Heart left ventricle (tissue), 16 donors: Measurements from ENCODE around the gene CPLX3. TPM values are rescaled to one million over a fixed set of nuclear protein-coding genes. Genes with fewer than 3 reads are reported as not detected.

Source experiments
- ATAC-seq, 4 donors: fragments of 200-7000 bp; cut with Tn5 transposase; one replicate each; pipeline ENCODE4 v1.9.1; 2020 to 2022; ENCODE audit warnings: moderate library complexity in 4 of 4, mild to moderate bottlenecking in 3 of 4, moderate number of reproducible peaks in 1 of 4
- DNase-seq, 5 donors: peaks; one replicate each; pipeline ENCODE4 v3.0.0-alpha.2; 2020
- H3K27ac ChIP-seq, 12 donors: fragments of 200-600 bp; sonication (generic) in 4 of 12; one replicate each; pipeline versions ENCODE4 v1.5.0 to v1.8.0; 2016 to 2022; ENCODE audit warnings: mild to moderate bottlenecking in 2 of 12
- H3K27me3 ChIP-seq, 9 donors: fragments of 200-600 bp; sonication (generic) in 2 of 9; one replicate each; pipeline versions ENCODE4 v1.5.1 to v1.8.0; 2016 to 2022; ENCODE audit warnings: mild to moderate bottlenecking in 3 of 9
- H3K36me3 ChIP-seq, 9 donors: fragments of 200-600 bp; sonication (generic) in 2 of 9; one replicate each; pipeline versions ENCODE4 v1.5.0 to v1.8.0; 2018 to 2022; ENCODE audit warnings: mild to moderate bottlenecking in 2 of 9
- H3K4me1 ChIP-seq, 12 donors: fragments of 200-600 bp; sonication (generic) in 4 of 12; one replicate each; pipeline versions ENCODE4 v1.5.0 to v1.8.0; 2016 to 2022; ENCODE audit warnings: mild to moderate bottlenecking in 3 of 12
- H3K4me3 ChIP-seq, 12 donors: fragments of 200-600 bp; sonication (generic) in 4 of 12; one replicate each; pipeline versions ENCODE4 v1.5.0 to v1.8.0; 2017 to 2022; ENCODE audit warnings: mild to moderate bottlenecking in 9 of 12, moderate library complexity in 4 of 12
- H3K9me3 ChIP-seq, 12 donors: fragments of 200-600 bp; sonication (generic) in 4 of 12; one replicate each; pipeline versions ENCODE4 v1.5.0 to v1.8.0; 2016 to 2022; ENCODE audit warnings: mild to moderate bottlenecking in 1 of 12
- CTCF ChIP-seq, 12 donors: fragments of 200-600 bp; sonication (generic) in 4 of 12; IDR thresholded peaks; one replicate each; pipeline versions ENCODE4 v1.5.0 to v1.8.0; 2018 to 2022; ENCODE audit warnings: antibody characterized with exemption in 12 of 12, mild to moderate bottlenecking in 5 of 12
- POLR2A ChIP-seq, 2 donors: fragments of 450-650 bp; IDR thresholded peaks; one replicate each; pipeline ENCODE4 v1.6.1; 2017; ENCODE audit warnings: antibody characterized with exemption in 2 of 2, mild to moderate bottlenecking in 2 of 2, moderate library complexity in 2 of 2
- whole genome bisulfite sequencing, 4 donors: extraction: QIAGEN DNeasy Blood & Tissue Kit in 2 of 4; methylation state at CpG; one replicate each; pipeline versions ENCODE4 v1.1.5 to v1.1.7; 2013 to 2018; 5-methylcytosine and 5-hydroxymethylcytosine counted together
- intact Hi-C, 10 donors: fragments of 100-400 bp; cut with DNase I; formaldehyde crosslinking; loops; one replicate each; pipeline versions ENCODE4 v1.11.1 to v1.14.2; 2022
- polyA plus RNA-seq, 2 donors: library from polyadenylated mRNA; stranded (reverse); fragments of 200-250 nt; gene quantifications; one replicate each; pipeline ENCODE4 v1.2.3, GENCODE V29; 2013
- total RNA-seq, 9 donors: library from RNA; depleted of rRNA in 2 of 9; stranded (reverse); fragments of >200 nt in 2 of 9; fragmentation: NEBNext Ultra II Directional in 3 of 9; extraction: Animal tissue kit (Norgen Biotek cat#: 25700) in 3 of 9; gene quantifications; one replicate each; pipeline versions ENCODE4 v1.1.0 to v1.2.4, GENCODE V29; 2016 to 2023
- donor health status: ischemic (EF 13 %, LVEDD 7.1; RV severe dilation, severe dysfunction).
- donor health status: healthy with polysubstance abuse.
- donor health status: DM: no; HTN: yes; CAD: no.
- donor health status: DM: no; HTN: no; CAD: no.
- donor health status: ischemic (EF 25% LVEDD 6.9; RV normal size, moderate dysfunction).
- donor health status: ischemic (EF 25% LVEDD 5.7; RV mildly dilated, moderate dysfunction).
- donor health status: healthy.
- donor health status: DM: yes; HTN: yes; CAD: no.
- donor health status: ischemic (EF 35%, LVEDD 5.7; RV mildly dilated, moderate dysfunction).
- donor health status: nonischemic (EF 11% LVEDD 7.7; RV severe dilation, severe dysfunction).
- donor health status: DM: yes; HTN: yes; CAD: no.
- donor health status: PGD.
- donor health status: ischemic (EF 29% LVEDD 5.4; RV normal size, mild dysfunction).
- donor health status: nonischemic (EF 23%, LVEDD 6.1; RV moderate dilation, normal function).

Gene CPLX3
- total and polyA plus RNA-seq, 11 donors = 0.06 to 3.3 (median 1.6) TPM; not detected in 3

GRCh38 chr15:74791007-74791406 lies 35.4 kb upstream of the CPLX3 start:
- DNase-seq = no peak
- H3K27ac ChIP-seq = peak overlapping the region in 9 of 12 donors; percentile 77 to 97 (median 90)
- TF ChIP-seq POLR2A (IDR thresholded peaks at IDR 0.05) = no peak
- TF ChIP-seq CTCF (IDR thresholded peaks at IDR 0.05) = no peak
- H3K36me3 ChIP-seq = peaks cover 0 to 19% (median 0%) of the 10 kb centered on the region in 9 donors
- no peaks in the 10 kb centered on the region for H3K27me3 ChIP-seq
- intact Hi-C loops = no loop called here
- H3K4me1 ChIP-seq = peaks cover 32 to 96% (median 78%) of the 10 kb centered on the region in 12 donors
- H3K4me3 ChIP-seq = peak overlapping the region in 1 of 12 donors; percentile 72
- no peaks in the 10 kb centered on the region for H3K9me3 ChIP-seq
- no peak for ATAC-seq
- WGBS, 4 donors = 54 to 71% (median 56%) methylated on average over 1 of the region's 1 CpG

- H3K4me3 ChIP-seq = no peak overlapping the region
- DNase-seq (no peak), ATAC-seq (no peak)
- H3K27me3 ChIP-seq = no peaks in the 10 kb centered on the region
- H3K36me3 ChIP-seq = peaks cover 0 to 19% (median 0%) of the 10 kb centered on the region in 9 donors
- H3K4me1 ChIP-seq = peaks cover 27 to 96% (median 71%) of the 10 kb centered on the region in 12 donors
- peak overlapping the region in 2 of 12 donors; percentile 17 to 97 for H3K27ac ChIP-seq
- TF ChIP-seq CTCF (IDR thresholded peaks at IDR 0.05) = no peak
- no peak for TF ChIP-seq POLR2A (IDR thresholded peaks at IDR 0.05)
- intact Hi-C loops = no loop called here
- no peaks in the 10 kb centered on the region for H3K9me3 ChIP-seq
- WGBS, 4 donors = 72 to 91% (median 76%) methylated on average over 7 of the region's 7 CpGs
Measured at GRCh38 chr15:74791667-74792066, 34.8 kb upstream of the CPLX3 start.

- peak in 1 of 5 donors; percentile 60 for DNase-seq
- intact Hi-C loops = no loop called here
- Histone ChIP-seq H3K9me3 (no peaks in the 10 kb centered on the region), H3K36me3 (peaks cover 0 to 19% (median 0%) of the 10 kb centered on the region in 9 donors), H3K27ac (peak overlapping the region in 3 of 12 donors; percentile 11 to 97 (median 17)), H3K4me3 (peak overlapping the region in 1 of 12 donors; percentile 15), H3K27me3 (no peaks in the 10 kb centered on the region), H3K4me1 (peaks cover 22 to 90% (median 63%) of the 10 kb centered on the region in 12 donors)
- TF ChIP-seq POLR2A (IDR thresholded peaks at IDR 0.05) (no peak), CTCF (IDR thresholded peaks at IDR 0.05) (no peak)
- no peak for ATAC-seq
- 55 to 73% (median 68%) methylated on average over 10 to 12 of the region's 12 CpGs for WGBS, 4 donors
Measured at GRCh38 chr15:74792227-74793016, 34.0 kb upstream of the CPLX3 start.
